Heart right ventricle (tissue), 16 donors: ENCODE results near the gene TMED7. TPM values are rescaled to one million over a fixed set of nuclear protein-coding genes. Genes with fewer than 3 reads are reported as not detected.

Experiments
- ATAC-seq, 8 donors: fragments of 200-7000 bp; cut with Tn5 transposase; one replicate each; pipeline ENCODE4 v1.9.1; 2020; ENCODE audit warnings: mild to moderate bottlenecking in 8 of 8, moderate library complexity in 8 of 8, moderate number of reproducible peaks in 1 of 8
- DNase-seq, 2 donors: peaks; one replicate each; pipeline ENCODE4 v3.0.0-alpha.2; 2020
- H3K27ac ChIP-seq, 10 donors: fragments of 200-600 bp; sonication (generic) in 2 of 10; one replicate each; pipeline versions ENCODE4 v1.5.0 to v1.8.0; 2020 to 2022; ENCODE audit warnings: mild to moderate bottlenecking in 3 of 10
- H3K27me3 ChIP-seq, 7 donors: fragments of 200-600 bp; one replicate each; pipeline ENCODE4 v1.8.0; 2021 to 2022; ENCODE audit warnings: mild to moderate bottlenecking in 2 of 7
- H3K36me3 ChIP-seq, 9 donors: fragments of 200-600 bp; sonication (generic) in 1 of 9; one replicate each; pipeline versions ENCODE4 v1.5.0 to v1.8.0; 2020 to 2022; ENCODE audit warnings: mild to moderate bottlenecking in 2 of 9
- H3K4me1 ChIP-seq, 9 donors: fragments of 200-600 bp; sonication (generic) in 1 of 9; one replicate each; pipeline versions ENCODE4 v1.5.0 to v1.8.0; 2020 to 2022; ENCODE audit warnings: mild to moderate bottlenecking in 4 of 9
- H3K4me3 ChIP-seq, 10 donors: fragments of 200-600 bp; sonication (generic) in 2 of 10; one replicate each; pipeline versions ENCODE4 v1.5.0 to v1.8.0; 2020 to 2022; ENCODE audit warnings: mild to moderate bottlenecking in 7 of 10, moderate library complexity in 2 of 10
- H3K9me3 ChIP-seq, 11 donors: fragments of 200-600 bp in 10 of 11; sonication (generic) in 2 of 11; one replicate each; pipeline versions ENCODE4 v1.5.0 to v1.8.0; 2013 to 2022; ENCODE audit warnings: mild to moderate bottlenecking in 2 of 11, control low read depth in 1 of 11, moderate library complexity in 1 of 11
- WGBS, 2 donors: extraction: QIAGEN DNeasy Blood & Tissue Kit; methylation state at CpG; one replicate each; pipeline ENCODE4 v1.1.7; 2013; ENCODE audit warnings: inconsistent platforms in 1 of 2; 5-methylcytosine and 5-hydroxymethylcytosine counted together
- intact Hi-C, 10 donors: fragments of 100-400 bp; cut with DNase I; formaldehyde crosslinking; loops; one replicate each; pipeline versions ENCODE4 v1.11.1 to v1.14.2; 2022
- polyA plus RNA-seq, 2 donors: library from polyadenylated mRNA; stranded (reverse); fragments of 200-250 nt; gene quantifications; one replicate each; pipeline ENCODE4 v1.2.3, GENCODE V29; 2013
- total RNA-seq, 10 donors: library from RNA; stranded (reverse); fragmentation: NEBNext Ultra II Directional in 3 of 10; extraction: Animal tissue kit (Norgen Biotek cat#: 25700) in 3 of 10; gene quantifications; one replicate each; pipeline versions ENCODE4 v1.2.1 to v1.2.4, GENCODE V29; 2021 to 2023
- TF ChIP-seq, protein P1 (sequence below), 9 donors: fragments of 200-600 bp; sonication (generic) in 2 of 9; IDR thresholded peaks; one replicate each; pipeline versions ENCODE4 v1.5.0 to v1.8.0; 2021 to 2022; ENCODE audit warnings: antibody characterized with exemption in 9 of 9, mild to moderate bottlenecking in 5 of 9, moderate library complexity in 1 of 9
- donor health status: Arrhythmogenic right ventricular cardiomyopathy.
- donor health status: ischemic (EF 13 %, LVEDD 7.1; RV severe dilation, severe dysfunction).
- donor health status: healthy with polysubstance abuse.
- donor health status: DM: no; HTN: yes; CAD: no.
- donor health status: DM: no; HTN: no; CAD: no.
- donor health status: ischemic (EF 25% LVEDD 6.9; RV normal size, moderate dysfunction).
- donor health status: ischemic (EF 25% LVEDD 5.7; RV mildly dilated, moderate dysfunction).
- donor health status: healthy.
- donor health status: DM: yes; HTN: yes; CAD: no.
- donor health status: Ischemic cardiomyopathy.
- donor health status: ischemic (EF 35%, LVEDD 5.7; RV mildly dilated, moderate dysfunction).
- donor health status: nonischemic (EF 11% LVEDD 7.7; RV severe dilation, severe dysfunction).
- donor health status: DM: yes; HTN: yes; CAD: no.
- donor health status: PGD.
- donor health status: ischemic (EF 29% LVEDD 5.4; RV normal size, mild dysfunction).
- donor health status: nonischemic (EF 23%, LVEDD 6.1; RV moderate dilation, normal function).

The TMED7 gene
- total and polyA plus RNA-seq, 12 donors = 15.8 to 100 (median 84.8) TPM

DNA sequence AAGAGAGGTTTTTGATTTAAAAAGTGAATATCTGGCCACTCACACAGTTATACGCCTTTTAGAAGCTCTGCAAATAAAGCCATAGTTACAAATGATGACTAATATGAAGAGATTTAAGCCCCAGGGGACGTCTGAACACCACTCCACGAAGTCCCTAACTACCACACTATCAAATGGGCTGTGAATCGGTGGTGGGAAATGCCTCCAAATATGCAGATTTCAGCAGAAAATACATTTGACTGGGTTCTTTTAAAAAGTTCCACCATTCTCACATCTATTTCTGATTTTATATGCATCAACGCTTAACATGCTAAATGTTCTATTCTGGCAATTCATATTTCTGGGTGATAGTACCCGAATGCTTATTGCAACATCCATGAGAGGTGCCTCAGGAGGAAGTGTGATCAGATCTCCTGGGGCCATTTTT lies 46.1 kb downstream of the TMED7 start:
- no peak for ATAC-seq
- TF ChIP-seq, protein P1, sequence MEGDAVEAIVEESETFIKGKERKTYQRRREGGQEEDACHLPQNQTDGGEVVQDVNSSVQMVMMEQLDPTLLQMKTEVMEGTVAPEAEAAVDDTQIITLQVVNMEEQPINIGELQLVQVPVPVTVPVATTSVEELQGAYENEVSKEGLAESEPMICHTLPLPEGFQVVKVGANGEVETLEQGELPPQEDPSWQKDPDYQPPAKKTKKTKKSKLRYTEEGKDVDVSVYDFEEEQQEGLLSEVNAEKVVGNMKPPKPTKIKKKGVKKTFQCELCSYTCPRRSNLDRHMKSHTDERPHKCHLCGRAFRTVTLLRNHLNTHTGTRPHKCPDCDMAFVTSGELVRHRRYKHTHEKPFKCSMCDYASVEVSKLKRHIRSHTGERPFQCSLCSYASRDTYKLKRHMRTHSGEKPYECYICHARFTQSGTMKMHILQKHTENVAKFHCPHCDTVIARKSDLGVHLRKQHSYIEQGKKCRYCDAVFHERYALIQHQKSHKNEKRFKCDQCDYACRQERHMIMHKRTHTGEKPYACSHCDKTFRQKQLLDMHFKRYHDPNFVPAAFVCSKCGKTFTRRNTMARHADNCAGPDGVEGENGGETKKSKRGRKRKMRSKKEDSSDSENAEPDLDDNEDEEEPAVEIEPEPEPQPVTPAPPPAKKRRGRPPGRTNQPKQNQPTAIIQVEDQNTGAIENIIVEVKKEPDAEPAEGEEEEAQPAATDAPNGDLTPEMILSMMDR (IDR thresholded peaks at IDR 0.05) = no peak
- 79 to 83% methylated on average over 6 of the region's 6 CpGs for WGBS, 2 donors
- Histone ChIP-seq H3K36me3 (peaks cover 0 to 21% (median 0%) of the 10 kb centered on the region in 9 donors), H3K4me1 (peaks cover 0 to 20% (median 0%) of the 10 kb centered on the region in 9 donors), H3K27ac (no peak overlapping the region), H3K27me3 (no peaks in the 10 kb centered on the region), H3K4me3 (no peak overlapping the region), H3K9me3 (peaks cover 0 to 5% (median 0%) of the 10 kb centered on the region in 11 donors)
- intact Hi-C loops = loop anchor here in 3 of 10 donors (10.0 kb wide), 2 partner anchors 205 to 485 kb away; no protein-coding TSS in a partner anchor
- no peak for DNase-seq

DNA sequence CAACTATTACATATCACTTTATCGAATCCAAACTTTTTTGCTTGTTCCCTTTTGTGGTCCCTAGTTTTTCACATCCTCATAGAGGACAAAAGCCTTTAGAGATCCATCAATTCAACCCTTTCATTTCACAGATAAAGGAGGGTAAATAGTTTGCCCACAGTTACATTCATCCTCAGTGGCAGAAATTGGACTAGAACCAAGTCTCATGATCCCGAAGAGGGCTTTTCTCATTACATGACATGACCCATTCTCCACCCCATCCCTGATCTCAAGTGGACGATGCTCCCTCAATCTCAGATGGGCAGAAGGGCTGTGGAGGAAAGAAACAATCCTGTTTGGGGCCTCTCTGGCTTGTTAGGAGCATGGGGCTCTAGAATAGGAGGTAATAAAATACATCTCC lies 46.6 kb downstream of the TMED7 start:
- no peak for DNase-seq
- ATAC-seq = no peak
- no peaks in the 10 kb centered on the region for H3K27me3 ChIP-seq
- H3K36me3 ChIP-seq = peaks cover 0 to 21% (median 0%) of the 10 kb centered on the region in 9 donors
- intact Hi-C loops = loop anchor here in 1 of 10 donors (10.0 kb wide), 2 partner anchors 204 to 484 kb away; no protein-coding TSS in a partner anchor
- no peak overlapping the region for H3K27ac ChIP-seq
- TF ChIP-seq, protein P1 (IDR thresholded peaks at IDR 0.05) = no peak
- peaks cover 0 to 25% (median 2%) of the 10 kb centered on the region in 9 donors for H3K4me1 ChIP-seq
- no peak overlapping the region for H3K4me3 ChIP-seq
- peaks cover 0 to 5% (median 0%) of the 10 kb centered on the region in 11 donors for H3K9me3 ChIP-seq
- WGBS, 2 donors = 77% methylated on average over 3 of the region's 3 CpGs

DNA sequence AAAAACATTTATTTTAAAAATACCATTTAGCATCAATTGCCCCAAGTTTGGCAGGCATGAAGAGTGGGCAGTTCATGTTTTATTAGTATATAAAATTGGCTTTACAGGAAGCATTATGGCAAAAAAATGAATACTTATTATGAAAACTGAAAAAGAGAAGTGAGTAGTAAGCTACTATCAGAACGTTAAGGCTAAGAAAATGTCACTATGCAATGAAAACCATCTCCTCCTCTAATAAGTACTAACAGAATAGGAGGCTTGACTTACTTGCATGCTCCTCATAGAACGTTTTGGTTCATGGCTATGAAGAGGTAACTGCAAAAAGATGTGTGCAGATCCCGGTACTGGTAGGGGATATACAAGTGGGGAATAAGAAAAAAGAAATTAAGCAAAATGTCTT lies 47.2 kb downstream of the TMED7 start:
- Histone ChIP-seq H3K9me3 (peaks cover 0 to 5% (median 0%) of the 10 kb centered on the region in 11 donors), H3K27ac (no peak overlapping the region), H3K4me3 (no peak overlapping the region), H3K36me3 (peaks cover 0 to 21% (median 0%) of the 10 kb centered on the region in 9 donors), H3K4me1 (peaks cover 0 to 27% (median 2%) of the 10 kb centered on the region in 9 donors), H3K27me3 (no peaks in the 10 kb centered on the region)
- TF ChIP-seq, protein P1 (IDR thresholded peaks at IDR 0.05) = no peak
- DNase-seq = no peak
- intact Hi-C loops = loop anchor here in 1 of 10 donors (10.0 kb wide), 2 partner anchors 204 to 484 kb away; no protein-coding TSS in a partner anchor
- 87 to 88% methylated on average over 3 of the region's 3 CpGs for WGBS, 2 donors
- no peak for ATAC-seq

DNA sequence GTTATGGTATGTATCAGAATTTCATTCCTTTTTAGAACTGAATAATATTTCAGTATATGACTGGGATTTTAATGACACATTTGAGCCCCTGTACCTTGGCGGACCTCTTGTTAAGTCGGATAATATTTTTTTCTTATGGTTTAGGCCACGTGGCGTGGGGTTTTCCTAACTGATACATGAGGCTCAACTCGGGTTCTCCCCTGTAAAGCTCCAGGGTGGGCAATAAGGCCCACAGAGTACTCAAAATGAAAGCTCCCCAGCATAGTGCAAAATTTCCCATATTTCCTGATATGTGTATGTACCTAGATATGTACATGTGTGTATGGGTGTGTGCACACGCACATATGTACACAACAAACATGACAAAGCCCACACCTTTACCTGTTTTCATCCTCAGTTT lies 48.1 kb downstream of the TMED7 start:
- no peaks in the 10 kb centered on the region for H3K27me3 ChIP-seq
- peaks cover 0 to 20% (median 2%) of the 10 kb centered on the region in 9 donors for H3K4me1 ChIP-seq
- H3K9me3 ChIP-seq = peaks cover 0 to 5% (median 0%) of the 10 kb centered on the region in 11 donors
- ATAC-seq (no peak), DNase-seq (no peak)
- H3K4me3 ChIP-seq = no peak overlapping the region
- intact Hi-C loops = loop anchor here in 1 of 10 donors (10.0 kb wide), 2 partner anchors 203 to 483 kb away; no protein-coding TSS in a partner anchor
- TF ChIP-seq, protein P1 (IDR thresholded peaks at IDR 0.05) = no peak
- 95 to 96% methylated on average over 6 of the region's 6 CpGs for WGBS, 2 donors
- peaks cover 0 to 21% (median 0%) of the 10 kb centered on the region in 9 donors for H3K36me3 ChIP-seq
- no peak overlapping the region for H3K27ac ChIP-seq
